HG03558 (cell line): ENCODE measurements around the gene CSF1.

Source experiments
- ATAC-seq: cut with Tn5 transposase; IDR thresholded peaks from one replicate; pipeline ENCODE4 v1.9.1; 2021; ENCODE audit warnings: moderate number of reproducible peaks; ENCODE audit not compliant: unreplicated experiment; ENCODE audit errors: extremely low read depth

Gene CSF1

GRCh38 chr1:109901141-109901523 is 9.5 kb upstream of the CSF1 start:
- ATAC-seq: no peak

GRCh38 chr1:109901524-109902145 is 9.0 kb upstream of the CSF1 start:
- no peak for ATAC-seq

GRCh38 chr1:109902204-109902985 is 8.3 kb upstream of the CSF1 start:
- no peak for ATAC-seq

GRCh38 chr1:109903376-109903930 is 7.2 kb upstream of the CSF1 start:
- ATAC-seq: no peak

- no peak for ATAC-seq
Measured at GRCh38 chr1:109904105-109904817, 6.4 kb upstream of the CSF1 start.

- ATAC-seq: no peak
Measured at GRCh38 chr1:109905491-109905890, 5.2 kb upstream of the CSF1 start.

- ATAC-seq: peak; percentile 91
Measured at GRCh38 chr1:109906160-109906838, 4.3 kb upstream of the CSF1 start.

- no peak for ATAC-seq
Measured at GRCh38 chr1:109906839-109907180, 3.8 kb upstream of the CSF1 start.

- no peak for ATAC-seq
Measured at GRCh38 chr1:109907190-109907774, 3.4 kb upstream of the CSF1 start.

GRCh38 chr1:109908836-109909235 is 1.8 kb upstream of the CSF1 start:
- ATAC-seq: no peak

GRCh38 chr1:109909561-109909960 is 1.1 kb upstream of the CSF1 start:
- no peak for ATAC-seq

- no peak for ATAC-seq
Measured at GRCh38 chr1:109910963-109911798, 532 bp downstream of the CSF1 start.

GRCh38 chr1:109912214-109912861 is 1.7 kb downstream of the CSF1 start:
- ATAC-seq: no peak

- no peak for ATAC-seq
Measured at GRCh38 chr1:109912873-109913272, 2.2 kb downstream of the CSF1 start.

GRCh38 chr1:109913360-109913879 is 2.8 kb downstream of the CSF1 start:
- no peak for ATAC-seq

- ATAC-seq: no peak
Measured at GRCh38 chr1:109914587-109915240, 4.1 kb downstream of the CSF1 start.

- no peak for ATAC-seq
Measured at GRCh38 chr1:109917051-109917767, 6.6 kb downstream of the CSF1 start.
